Measurements from ENCODE around the gene ZBTB8OS. TPM values are rescaled to one million over a fixed set of nuclear protein-coding genes. Genes with fewer than 3 reads are reported as not detected.

The ZBTB8OS gene
- total and polyA plus RNA-seq, 2 of the 8 experiments (the other 6 are each of a cell fraction or from before 2014, with no cell fraction given) = 68.0 to 74.2 TPM

GRCh38 chr1:32580348-32581017, 69.9 kb downstream of the ZBTB8OS start (continued):
- TF ChIP-seq GTF2F1 (IDR thresholded peaks at IDR 0.05; ENCODE audit: borderline replicate concordance, low read depth, low read length) = no peak
- TF ChIP-seq ATF2 (IDR thresholded peaks at IDR 0.05; ENCODE audit: low read length) = no peak
- no peak for TF ChIP-seq JUN (IDR thresholded peaks at IDR 0.05; ENCODE audit: low read depth, low read length)

Small RNAs within 50 kb of the gene (small RNA-seq; reads per million reads assigned to genes)
- not detected for gene RF00019 (ENCODE audit: insufficient read depth)

Other genes starting within 250 kb of the ZBTB8OS start
- 3.5 and 3.7 TPM in 2 replicates for gene ZBTB8B, start 185.5 kb downstream of the ZBTB8OS start, total RNA-seq (2021; fragmentation: NEBNext Ultra II Directional; extraction: Animal tissue kit (Norgen Biotek cat#: 25700))
- gene ZBTB8B, start 185.5 kb downstream of the ZBTB8OS start, polyA plus RNA-seq (2011; rRNA removed) = 1.2 and 1.3 TPM in 2 replicates
- 8.9 and 10.4 TPM in 2 replicates for gene ZBTB8A, start 111.1 kb downstream of the ZBTB8OS start, total RNA-seq (2021; fragmentation: NEBNext Ultra II Directional; extraction: Animal tissue kit (Norgen Biotek cat#: 25700))
- gene ZBTB8A, start 111.1 kb downstream of the ZBTB8OS start, polyA plus RNA-seq (2011; rRNA removed) = 2.3 and 2.9 TPM in 2 replicates
- 397 and 402 TPM in 2 replicates for gene RBBP4, start 658 bp upstream of the ZBTB8OS start, total RNA-seq (2021; fragmentation: NEBNext Ultra II Directional; extraction: Animal tissue kit (Norgen Biotek cat#: 25700))
- 93.1 and 147 TPM in 2 replicates for gene RBBP4, start 658 bp upstream of the ZBTB8OS start, polyA plus RNA-seq (2011; rRNA removed)
- gene SYNC, start 52.2 kb upstream of the ZBTB8OS start, total RNA-seq (2021; fragmentation: NEBNext Ultra II Directional; extraction: Animal tissue kit (Norgen Biotek cat#: 25700)) = 0.17 TPM in 1 of 2 replicates, not detected in the other
- gene SYNC, start 52.2 kb upstream of the ZBTB8OS start, polyA plus RNA-seq (2011; rRNA removed) = 0.06 TPM in 1 of 2 replicates, not detected in the other
- gene YARS1, start 166.8 kb upstream of the ZBTB8OS start, total RNA-seq (2021; fragmentation: NEBNext Ultra II Directional; extraction: Animal tissue kit (Norgen Biotek cat#: 25700)) = 226 and 230 TPM in 2 replicates
- gene YARS1, start 166.8 kb upstream of the ZBTB8OS start, polyA plus RNA-seq (2011; rRNA removed) = 47.1 and 55.6 TPM in 2 replicates
- gene S100PBP, start 167.1 kb upstream of the ZBTB8OS start, total RNA-seq (2021; fragmentation: NEBNext Ultra II Directional; extraction: Animal tissue kit (Norgen Biotek cat#: 25700)) = 65.7 and 68.3 TPM in 2 replicates
- gene S100PBP, start 167.1 kb upstream of the ZBTB8OS start, polyA plus RNA-seq (2011; rRNA removed) = 22.4 and 43.8 TPM in 2 replicates
- gene FNDC5, start 220.4 kb upstream of the ZBTB8OS start, total RNA-seq (2021; fragmentation: NEBNext Ultra II Directional; extraction: Animal tissue kit (Norgen Biotek cat#: 25700)) = 0.94 and 2.0 TPM in 2 replicates
- gene FNDC5, start 220.4 kb upstream of the ZBTB8OS start, polyA plus RNA-seq (2011; rRNA removed) = 1.8 and 3.2 TPM in 2 replicates
- 0.84 and 1.4 TPM in 2 replicates for gene HPCA, start 235.9 kb upstream of the ZBTB8OS start, total RNA-seq (2021; fragmentation: NEBNext Ultra II Directional; extraction: Animal tissue kit (Norgen Biotek cat#: 25700))
- 0.70 and 0.78 TPM in 2 replicates for gene HPCA, start 235.9 kb upstream of the ZBTB8OS start, polyA plus RNA-seq (2011; rRNA removed)

Measured in H1 (cell line).